ENCODE measurements around the gene HSPA8.

Gene HSPA8

DNA sequence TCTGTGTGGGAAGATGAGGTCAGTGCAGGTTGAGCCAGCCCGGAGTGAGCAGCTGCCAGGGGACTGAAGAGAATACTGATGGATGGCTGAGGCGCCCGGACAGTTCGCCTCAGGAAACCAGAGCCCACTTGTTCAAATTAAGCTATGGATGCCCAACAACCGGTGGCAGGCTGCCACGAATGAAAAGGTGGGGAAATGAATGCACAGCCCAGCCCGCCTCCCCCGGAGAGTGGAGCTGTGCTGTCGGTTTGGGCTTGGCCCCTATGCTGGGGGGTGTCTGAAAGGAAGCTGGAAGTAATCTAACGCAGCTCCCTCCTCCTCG lies 21.9 kb downstream of the HSPA8 start:
- Histone ChIP-seq H3K36me3 (ENCODE audit: insufficient read depth, low read length) (no peaks in the 10 kb centered on the region), H3K4me3 (ENCODE audit: low read depth in 1 of 2, low read length in 2 of 2) (no peak overlapping the region), H3K27ac (ENCODE audit: low read depth, low read length) (no peak overlapping the region), H3K27me3 (ENCODE audit: control insufficient read depth in 1 of 2, insufficient read depth in 2 of 2, low read length in 2 of 2) (no peaks in the 10 kb centered on the region), H3K9ac (ENCODE audit: low read length) (no peak overlapping the region), H3K9me3 (ENCODE audit: low read length) (no peaks in the 10 kb centered on the region), H3K4me1 (ENCODE audit: insufficient read depth, low read length) (no peaks in the 10 kb centered on the region)

DNA sequence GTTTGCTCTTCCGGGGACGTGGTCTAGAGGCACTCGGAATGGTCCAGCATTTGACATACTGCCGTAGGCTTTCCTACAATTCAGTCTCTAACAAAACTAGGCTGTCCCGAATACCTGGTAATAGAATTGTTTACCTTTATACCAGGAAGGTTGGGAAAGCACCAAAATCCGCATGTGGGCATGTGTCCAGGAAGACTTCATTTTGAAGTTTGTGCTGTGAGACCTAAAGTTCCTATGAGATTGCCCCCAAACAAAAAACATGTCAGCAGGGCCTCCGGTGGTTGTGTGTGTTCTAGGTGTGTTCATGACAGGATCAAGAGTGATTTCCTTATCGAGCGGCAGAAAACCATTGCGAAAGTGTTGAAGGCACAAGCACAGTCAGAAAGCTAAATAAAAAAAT lies 26.1 kb downstream of the HSPA8 start:
- Histone ChIP-seq H3K4me3 (ENCODE audit: low read depth in 1 of 2, low read length in 2 of 2) (no peak overlapping the region), H3K27me3 (ENCODE audit: control insufficient read depth in 1 of 2, insufficient read depth in 2 of 2, low read length in 2 of 2) (no peaks in the 10 kb centered on the region), H3K4me1 (ENCODE audit: insufficient read depth, low read length) (no peaks in the 10 kb centered on the region), H3K9me3 (ENCODE audit: low read length) (no peaks in the 10 kb centered on the region), H3K27ac (ENCODE audit: low read depth, low read length) (no peak overlapping the region), H3K36me3 (ENCODE audit: insufficient read depth, low read length) (no peaks in the 10 kb centered on the region), H3K9ac (ENCODE audit: low read length) (no peak overlapping the region)

DNA sequence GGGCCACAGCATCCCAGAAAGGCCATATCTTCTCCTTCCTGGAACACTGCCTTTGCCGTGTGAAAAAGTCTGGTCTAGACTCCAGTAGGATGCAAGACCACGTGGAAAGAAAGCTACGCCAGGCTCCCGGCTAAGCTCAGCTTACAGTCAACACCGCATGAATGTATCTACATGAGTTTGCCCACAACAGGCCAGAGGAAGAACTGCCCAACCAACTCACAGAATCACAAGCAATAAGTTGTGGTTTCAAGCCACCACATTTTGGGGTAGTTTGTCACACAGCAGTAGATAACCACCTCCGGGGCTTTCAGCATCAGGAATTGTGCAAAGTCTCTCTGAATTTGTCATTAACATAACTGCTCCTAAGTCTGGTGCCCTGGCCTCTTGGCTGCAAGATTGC lies 27.3 kb downstream of the HSPA8 start:
- no peaks in the 10 kb centered on the region for H3K4me1 ChIP-seq (ENCODE audit: insufficient read depth, low read length)
- no peaks in the 10 kb centered on the region for H3K27me3 ChIP-seq (ENCODE audit: control insufficient read depth in 1 of 2, insufficient read depth in 2 of 2, low read length in 2 of 2)
- H3K36me3 ChIP-seq (ENCODE audit: insufficient read depth, low read length) = no peaks in the 10 kb centered on the region
- H3K9me3 ChIP-seq (ENCODE audit: low read length) = no peaks in the 10 kb centered on the region
- no peak overlapping the region for H3K9ac ChIP-seq (ENCODE audit: low read length)
- H3K27ac ChIP-seq (ENCODE audit: low read depth, low read length) = no peak overlapping the region
- H3K4me3 ChIP-seq (ENCODE audit: low read depth in 1 of 2, low read length in 2 of 2) = no peak overlapping the region

DNA sequence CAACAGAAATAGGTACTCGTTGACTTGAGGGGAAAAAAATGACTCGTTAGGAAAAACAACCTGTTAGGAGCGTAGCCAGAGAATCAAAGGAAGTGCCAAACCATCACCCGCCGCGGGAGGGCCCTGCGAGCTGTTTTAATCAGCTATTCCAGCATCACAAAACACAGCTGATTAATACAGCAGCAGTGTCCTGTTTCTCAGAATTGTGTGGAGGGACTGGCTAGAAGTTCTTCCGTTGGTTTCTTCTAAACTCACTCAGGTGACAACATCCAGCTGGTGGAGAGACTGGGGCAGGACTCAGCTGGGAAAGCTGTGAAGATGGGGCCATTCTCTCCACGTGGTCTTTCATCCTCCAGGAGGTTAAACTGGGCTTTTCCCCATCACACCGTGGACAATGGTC lies 28.0 kb downstream of the HSPA8 start:
- no peaks in the 10 kb centered on the region for H3K27me3 ChIP-seq (ENCODE audit: control insufficient read depth in 1 of 2, insufficient read depth in 2 of 2, low read length in 2 of 2)
- H3K27ac ChIP-seq (ENCODE audit: low read depth, low read length) = no peak overlapping the region
- no peak overlapping the region for H3K4me3 ChIP-seq (ENCODE audit: low read depth in 1 of 2, low read length in 2 of 2)
- no peaks in the 10 kb centered on the region for H3K4me1 ChIP-seq (ENCODE audit: insufficient read depth, low read length)
- no peaks in the 10 kb centered on the region for H3K36me3 ChIP-seq (ENCODE audit: insufficient read depth, low read length)
- no peaks in the 10 kb centered on the region for H3K9me3 ChIP-seq (ENCODE audit: low read length)
- no peak overlapping the region for H3K9ac ChIP-seq (ENCODE audit: low read length)

DNA sequence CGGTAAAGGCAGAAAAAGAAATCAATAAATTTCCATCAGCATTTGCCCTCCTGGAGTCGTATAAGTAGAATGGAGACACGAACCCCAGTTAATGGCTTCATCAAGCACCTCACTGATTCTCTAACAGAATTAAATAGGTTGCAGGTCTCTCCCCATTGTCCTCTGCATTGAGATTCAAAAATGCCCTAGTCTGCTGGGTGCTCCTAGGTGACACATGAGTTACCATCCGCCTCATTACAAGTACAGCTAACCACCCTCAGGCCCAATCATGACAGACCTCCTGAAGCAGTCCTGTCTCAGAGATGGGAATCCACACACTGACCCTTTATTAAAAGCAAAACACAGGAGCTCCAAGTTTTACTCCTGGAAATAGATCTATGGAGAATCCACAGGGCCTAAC lies 31.4 kb downstream of the HSPA8 start:
- H3K9me3 ChIP-seq (ENCODE audit: low read length) = no peaks in the 10 kb centered on the region
- no peaks in the 10 kb centered on the region for H3K36me3 ChIP-seq (ENCODE audit: insufficient read depth, low read length)
- no peak overlapping the region for H3K4me3 ChIP-seq (ENCODE audit: low read depth in 1 of 2, low read length in 2 of 2)
- no peak overlapping the region for H3K9ac ChIP-seq (ENCODE audit: low read length)
- no peak overlapping the region for H3K27ac ChIP-seq (ENCODE audit: low read depth, low read length)
- no peaks in the 10 kb centered on the region for H3K4me1 ChIP-seq (ENCODE audit: insufficient read depth, low read length)
- H3K27me3 ChIP-seq (ENCODE audit: control insufficient read depth in 1 of 2, insufficient read depth in 2 of 2, low read length in 2 of 2) = no peaks in the 10 kb centered on the region

DNA sequence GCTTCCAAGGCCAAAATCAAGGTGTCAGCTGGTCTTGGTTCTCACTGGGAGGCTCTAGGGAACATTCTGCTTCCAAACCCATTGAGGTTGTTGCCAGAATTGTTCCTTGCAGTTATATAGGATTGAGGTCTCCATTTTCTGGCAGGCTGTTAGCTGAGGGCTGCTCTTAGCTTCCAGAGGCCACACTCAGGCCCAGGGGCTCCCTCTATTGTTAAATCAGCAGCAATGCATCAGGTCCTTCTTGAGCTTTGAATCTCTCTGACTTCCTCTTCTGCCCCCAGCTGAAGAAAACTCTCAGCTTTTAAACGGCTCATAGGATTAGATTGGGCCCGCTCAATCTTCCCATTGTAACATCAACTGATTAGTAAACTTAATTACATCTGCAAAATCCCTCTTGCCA lies 41.0 kb downstream of the HSPA8 start:
- H3K9ac ChIP-seq (ENCODE audit: low read length) = no peak overlapping the region
- H3K4me3 ChIP-seq (ENCODE audit: low read depth in 1 of 2, low read length in 2 of 2) = no peak overlapping the region
- no peaks in the 10 kb centered on the region for H3K36me3 ChIP-seq (ENCODE audit: insufficient read depth, low read length)
- H3K27me3 ChIP-seq (ENCODE audit: control insufficient read depth in 1 of 2, insufficient read depth in 2 of 2, low read length in 2 of 2) = no peaks in the 10 kb centered on the region
- H3K9me3 ChIP-seq (ENCODE audit: low read length) = no peaks in the 10 kb centered on the region
- no peak overlapping the region for H3K27ac ChIP-seq (ENCODE audit: low read depth, low read length)
- H3K4me1 ChIP-seq (ENCODE audit: insufficient read depth, low read length) = peaks cover 7% of the 10 kb centered on the region

DNA sequence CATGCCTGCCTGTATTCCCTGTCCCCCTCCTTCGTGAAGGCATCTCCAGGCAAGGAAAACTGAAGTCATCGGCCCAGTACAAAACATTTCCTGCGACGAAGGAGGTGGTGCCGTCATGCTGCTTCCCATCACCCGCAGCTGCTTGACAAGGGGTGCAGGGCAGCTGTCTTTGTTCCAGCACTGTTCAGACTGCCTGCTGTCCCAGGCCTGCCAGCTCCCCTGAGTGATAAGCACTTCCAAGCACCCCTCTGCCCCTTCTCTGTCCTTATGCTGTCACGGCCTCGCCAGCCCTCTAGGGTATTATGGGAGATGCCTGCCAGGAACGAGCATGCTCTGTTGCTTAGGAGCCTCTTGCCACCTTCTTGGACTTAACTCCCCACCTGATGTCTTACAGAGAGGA lies 43.2 kb downstream of the HSPA8 start:
- no peak overlapping the region for H3K4me3 ChIP-seq (ENCODE audit: low read depth in 1 of 2, low read length in 2 of 2)
- H3K4me1 ChIP-seq (ENCODE audit: insufficient read depth, low read length) = peaks cover 7% of the 10 kb centered on the region
- no peaks in the 10 kb centered on the region for H3K9me3 ChIP-seq (ENCODE audit: low read length)
- no peak overlapping the region for H3K9ac ChIP-seq (ENCODE audit: low read length)
- H3K27me3 ChIP-seq (ENCODE audit: control insufficient read depth in 1 of 2, insufficient read depth in 2 of 2, low read length in 2 of 2) = no peaks in the 10 kb centered on the region
- H3K27ac ChIP-seq (ENCODE audit: low read depth, low read length) = no peak overlapping the region
- H3K36me3 ChIP-seq (ENCODE audit: insufficient read depth, low read length) = no peaks in the 10 kb centered on the region

DNA sequence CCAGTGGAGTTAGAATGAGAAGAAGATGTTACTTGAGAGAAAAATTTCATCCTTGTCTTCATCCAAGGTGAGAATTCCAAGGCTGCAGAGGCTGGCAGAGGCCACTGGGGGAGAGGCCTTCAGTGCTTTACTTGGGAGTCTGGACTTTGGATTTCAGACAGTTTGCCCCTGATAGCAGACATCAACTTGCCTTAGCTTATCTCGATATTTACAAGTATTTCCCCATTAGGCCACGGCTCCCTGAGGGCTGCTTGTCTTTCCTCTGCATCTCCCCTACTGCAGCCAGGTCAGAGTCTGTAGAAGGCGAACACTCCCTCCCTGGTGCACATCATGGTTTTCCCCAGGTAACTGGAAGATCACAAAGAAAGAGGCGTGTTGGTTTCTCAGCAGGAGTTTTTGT lies 50.4 kb downstream of the HSPA8 start:
- Histone ChIP-seq H3K9ac (ENCODE audit: low read length) (no peak overlapping the region), H3K4me1 (ENCODE audit: insufficient read depth, low read length) (no peaks in the 10 kb centered on the region), H3K9me3 (ENCODE audit: low read length) (no peaks in the 10 kb centered on the region), H3K27ac (ENCODE audit: low read depth, low read length) (no peak overlapping the region), H3K27me3 (ENCODE audit: control insufficient read depth in 1 of 2, insufficient read depth in 2 of 2, low read length in 2 of 2) (no peaks in the 10 kb centered on the region), H3K36me3 (ENCODE audit: insufficient read depth, low read length) (no peaks in the 10 kb centered on the region), H3K4me3 (ENCODE audit: low read depth in 1 of 2, low read length in 2 of 2) (no peak overlapping the region)
